ENCODE results near the gene FILIP1L. TPM values are rescaled to one million over a fixed set of nuclear protein-coding genes. Genes with fewer than 3 reads are reported as not detected.
A peak's percentile ranks its signal among the peaks of the same experiment; 100 is the strongest.

FILIP1L gene
- total RNA-seq, 1 donor from 2014 or later = 41.5 TPM

DNA sequence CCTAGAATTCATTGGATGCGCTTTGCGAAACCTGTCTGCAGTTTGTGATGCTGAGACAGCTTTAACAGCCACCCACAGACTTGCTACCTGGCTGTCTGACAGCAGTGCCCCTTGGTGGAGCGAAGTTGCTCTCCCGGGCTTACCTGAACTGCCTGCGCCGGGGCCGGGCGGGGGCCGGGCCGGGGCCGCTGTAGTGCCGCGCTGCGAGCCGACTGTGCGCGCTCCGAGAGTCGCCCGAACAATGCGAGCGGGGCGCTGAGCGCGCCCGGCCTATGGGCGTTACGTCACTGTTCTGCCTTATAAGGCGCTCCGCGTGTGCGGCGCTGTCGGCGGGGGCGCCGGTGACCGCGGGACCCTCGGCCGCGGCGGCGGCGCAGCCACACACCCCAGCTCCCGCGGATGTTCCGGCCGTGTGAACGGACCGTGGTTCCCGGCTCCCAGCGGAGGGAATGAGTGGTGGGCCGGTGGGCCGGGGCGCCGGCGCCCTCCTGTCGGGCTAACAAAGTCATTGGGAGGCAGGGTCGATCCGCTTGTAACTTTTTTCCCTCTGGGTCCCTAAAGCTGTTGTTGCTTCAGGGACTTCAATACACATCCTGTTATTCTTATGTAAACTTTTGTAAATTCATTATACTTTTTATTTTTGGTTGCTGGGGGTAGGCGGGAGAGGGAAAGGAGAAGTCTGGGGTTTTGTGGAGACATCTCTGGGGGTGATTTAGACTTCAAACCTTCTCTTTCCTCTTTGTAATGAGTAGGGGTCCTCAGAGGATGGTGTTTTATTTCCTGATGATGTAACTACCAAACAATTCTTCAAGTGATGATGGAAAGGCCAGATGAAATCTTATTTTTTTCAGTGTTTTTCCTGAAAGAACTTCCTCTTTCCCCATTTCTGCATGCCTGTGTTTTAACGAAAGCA lies 238.1 kb downstream of the FILIP1L start:
- Histone ChIP-seq H3K9me3 (no peaks in the 10 kb centered on the region), H3K27ac (peak overlapping the region; percentile 94), H3K27me3 (no peaks in the 10 kb centered on the region), H3K4me1 (peaks cover 26% of the 10 kb centered on the region), H3K4me3 (peak overlapping the region; percentile 71 to 83), H3K36me3 (no peaks in the 10 kb centered on the region)
- no peak for DNase-seq (ENCODE audit: extremely low spot score in 2 of 2)
- TF ChIP-seq, protein P1, sequence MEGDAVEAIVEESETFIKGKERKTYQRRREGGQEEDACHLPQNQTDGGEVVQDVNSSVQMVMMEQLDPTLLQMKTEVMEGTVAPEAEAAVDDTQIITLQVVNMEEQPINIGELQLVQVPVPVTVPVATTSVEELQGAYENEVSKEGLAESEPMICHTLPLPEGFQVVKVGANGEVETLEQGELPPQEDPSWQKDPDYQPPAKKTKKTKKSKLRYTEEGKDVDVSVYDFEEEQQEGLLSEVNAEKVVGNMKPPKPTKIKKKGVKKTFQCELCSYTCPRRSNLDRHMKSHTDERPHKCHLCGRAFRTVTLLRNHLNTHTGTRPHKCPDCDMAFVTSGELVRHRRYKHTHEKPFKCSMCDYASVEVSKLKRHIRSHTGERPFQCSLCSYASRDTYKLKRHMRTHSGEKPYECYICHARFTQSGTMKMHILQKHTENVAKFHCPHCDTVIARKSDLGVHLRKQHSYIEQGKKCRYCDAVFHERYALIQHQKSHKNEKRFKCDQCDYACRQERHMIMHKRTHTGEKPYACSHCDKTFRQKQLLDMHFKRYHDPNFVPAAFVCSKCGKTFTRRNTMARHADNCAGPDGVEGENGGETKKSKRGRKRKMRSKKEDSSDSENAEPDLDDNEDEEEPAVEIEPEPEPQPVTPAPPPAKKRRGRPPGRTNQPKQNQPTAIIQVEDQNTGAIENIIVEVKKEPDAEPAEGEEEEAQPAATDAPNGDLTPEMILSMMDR (IDR thresholded peaks at IDR 0.05) = no peak
- TF ChIP-seq POLR2AphosphoS5 (IDR thresholded peaks at IDR 0.05; ENCODE audit: insufficient read depth in 1 of 2, low read depth in 1 of 2) (peak in 1 of 2 donors; percentile 82), POLR2A (IDR thresholded peaks at IDR 0.05) (peak in 1 of 2 donors; percentile 84)
- intact Hi-C loops (cut with DNase I) = loop anchor here (10.0 kb wide), 1 partner anchor 69 kb away; no protein-coding TSS in a partner anchor

DNA sequence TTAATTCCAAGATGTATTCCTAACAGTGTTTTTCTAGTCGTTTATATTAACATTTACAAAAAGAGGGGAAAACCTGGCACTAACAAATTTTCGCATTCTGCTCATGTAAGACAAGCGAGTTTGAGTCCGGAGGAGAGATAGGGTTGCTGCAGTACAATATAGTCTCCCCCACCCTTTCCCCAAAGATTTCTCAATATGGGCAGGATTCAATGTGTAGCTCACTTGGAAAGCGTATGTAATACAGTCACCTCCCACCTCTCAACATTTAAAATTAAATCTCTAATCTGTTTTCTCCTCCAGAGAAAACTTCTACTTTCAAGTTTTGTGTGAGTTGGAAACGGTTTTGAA lies 238.7 kb downstream of the FILIP1L start:
- H3K4me3 ChIP-seq = peak overlapping the region; percentile 71 to 83
- no peak for DNase-seq (ENCODE audit: extremely low spot score in 2 of 2)
- H3K27ac ChIP-seq = peak overlapping the region; percentile 94
- TF ChIP-seq POLR2AphosphoS5 (IDR thresholded peaks at IDR 0.05; ENCODE audit: insufficient read depth in 1 of 2, low read depth in 1 of 2) (no peak), POLR2A (IDR thresholded peaks at IDR 0.05) (no peak)
- TF ChIP-seq, protein P1 (IDR thresholded peaks at IDR 0.05) = no peak
- intact Hi-C loops (cut with DNase I) = loop anchor here (10.0 kb wide), 1 partner anchor 69 kb away; no protein-coding TSS in a partner anchor
- H3K27me3 ChIP-seq = no peaks in the 10 kb centered on the region
- no peaks in the 10 kb centered on the region for H3K9me3 ChIP-seq
- no peaks in the 10 kb centered on the region for H3K36me3 ChIP-seq
- peaks cover 31% of the 10 kb centered on the region for H3K4me1 ChIP-seq

DNA sequence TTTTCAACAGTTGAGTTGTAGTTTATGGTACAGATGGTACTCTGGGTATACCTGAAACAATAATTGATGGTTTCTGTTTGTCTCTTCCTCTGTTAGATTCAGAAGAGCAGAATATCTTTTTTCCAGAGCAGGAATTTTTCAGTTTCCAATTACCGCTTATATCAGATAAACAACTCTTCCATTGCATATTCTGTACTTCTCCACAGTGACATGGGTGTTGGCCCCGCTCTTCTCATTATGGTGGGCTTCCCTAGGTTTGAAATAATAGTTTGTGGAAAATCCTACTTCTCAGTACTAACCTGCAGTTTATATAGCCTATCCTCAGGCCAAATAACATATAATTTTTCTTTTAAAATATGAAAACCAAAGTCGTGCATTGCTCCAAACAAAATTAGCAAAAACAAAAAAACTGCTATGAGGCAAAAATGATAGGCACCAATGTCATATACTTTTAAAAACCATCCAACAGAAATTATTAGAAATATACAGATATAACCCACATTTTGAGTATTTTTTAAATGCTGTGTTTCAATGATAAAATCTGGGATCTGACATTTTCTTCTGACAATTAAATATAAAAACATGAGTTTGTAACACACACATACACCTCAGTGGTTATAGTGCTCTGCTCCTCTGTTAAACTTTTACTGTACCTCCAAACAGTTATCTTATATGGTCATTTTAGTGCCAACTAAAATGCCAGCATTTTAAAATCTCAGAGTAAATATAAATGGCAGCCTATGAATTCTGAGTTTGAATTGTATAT lies 239.9 kb downstream of the FILIP1L start:
- intact Hi-C loops (cut with DNase I) = loop anchor here (10.0 kb wide), 1 partner anchor 70 kb away; no protein-coding TSS in a partner anchor

DNA sequence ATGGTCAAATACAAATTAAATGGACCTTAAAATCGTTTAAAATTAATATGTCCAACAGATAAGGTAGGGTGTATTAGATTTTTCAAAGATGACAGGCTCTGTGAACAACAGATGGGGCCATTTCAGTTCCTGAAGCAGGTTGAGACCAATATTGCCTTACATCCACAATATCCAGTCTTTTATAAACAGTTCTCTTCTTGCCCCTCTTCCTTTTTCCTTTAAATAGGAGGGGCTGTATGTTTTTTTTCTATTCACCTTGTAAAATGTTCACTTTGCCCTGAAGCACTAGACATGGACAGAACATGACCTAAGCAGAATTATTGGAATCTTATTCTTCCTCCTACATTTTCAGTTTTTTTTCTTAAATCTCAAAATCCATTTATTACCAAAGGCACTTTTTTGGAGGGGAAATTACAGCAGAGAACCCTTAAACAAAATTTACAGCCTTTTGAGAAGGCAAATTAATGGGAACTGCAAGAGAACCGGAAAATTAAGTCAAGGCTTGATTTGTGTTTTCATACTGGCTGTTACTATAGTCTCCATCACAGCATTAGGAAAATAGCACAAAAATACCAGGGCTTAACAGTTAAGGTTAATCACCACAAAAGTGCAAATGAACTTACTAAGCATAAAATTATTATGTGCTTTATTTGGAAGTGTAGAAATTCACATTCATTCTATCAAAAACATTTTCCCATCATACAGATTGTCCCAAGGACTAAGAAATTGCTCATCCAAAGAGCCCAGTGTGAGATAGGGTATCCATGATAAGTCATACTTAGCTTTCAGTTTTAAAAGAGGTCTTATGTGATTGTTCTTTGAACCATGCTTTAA lies 240.8 kb downstream of the FILIP1L start:
- peak overlapping the region; percentile 71 to 83 for H3K4me3 ChIP-seq
- H3K27me3 ChIP-seq = no peaks in the 10 kb centered on the region
- TF ChIP-seq POLR2A (IDR thresholded peaks at IDR 0.05) = no peak
- no peak for TF ChIP-seq POLR2AphosphoS5 (IDR thresholded peaks at IDR 0.05; ENCODE audit: insufficient read depth in 1 of 2, low read depth in 1 of 2)
- TF ChIP-seq, protein P1 (IDR thresholded peaks at IDR 0.05) = no peak
- intact Hi-C loops (cut with DNase I) = loop anchor here (10.0 kb wide), 1 partner anchor 71 kb away; no protein-coding TSS in a partner anchor
- peak overlapping the region; percentile 44 for H3K27ac ChIP-seq
- no peaks in the 10 kb centered on the region for H3K9me3 ChIP-seq
- H3K36me3 ChIP-seq = no peaks in the 10 kb centered on the region
- peaks cover 45% of the 10 kb centered on the region for H3K4me1 ChIP-seq
- no peak for DNase-seq (ENCODE audit: extremely low spot score in 2 of 2)

More for the DNA sequence above, 239.9 kb downstream of the FILIP1L start:
- no peaks in the 10 kb centered on the region for H3K27me3 ChIP-seq
- no peaks in the 10 kb centered on the region for H3K9me3 ChIP-seq
- H3K36me3 ChIP-seq = no peaks in the 10 kb centered on the region
- TF ChIP-seq, protein P1 (IDR thresholded peaks at IDR 0.05) = no peak
- TF ChIP-seq POLR2AphosphoS5 (IDR thresholded peaks at IDR 0.05; ENCODE audit: insufficient read depth in 1 of 2, low read depth in 1 of 2) = no peak
- no peak for TF ChIP-seq POLR2A (IDR thresholded peaks at IDR 0.05)
- H3K4me1 ChIP-seq = peaks cover 36% of the 10 kb centered on the region
- peak overlapping the region; percentile 71 to 83 for H3K4me3 ChIP-seq
- H3K27ac ChIP-seq = peak overlapping the region; percentile 94
- no peak for DNase-seq (ENCODE audit: extremely low spot score in 2 of 2)

Data from vagina (tissue), 2 donors.